ENCODE data around the gene RHBDL1.

Gene RHBDL1

DNA sequence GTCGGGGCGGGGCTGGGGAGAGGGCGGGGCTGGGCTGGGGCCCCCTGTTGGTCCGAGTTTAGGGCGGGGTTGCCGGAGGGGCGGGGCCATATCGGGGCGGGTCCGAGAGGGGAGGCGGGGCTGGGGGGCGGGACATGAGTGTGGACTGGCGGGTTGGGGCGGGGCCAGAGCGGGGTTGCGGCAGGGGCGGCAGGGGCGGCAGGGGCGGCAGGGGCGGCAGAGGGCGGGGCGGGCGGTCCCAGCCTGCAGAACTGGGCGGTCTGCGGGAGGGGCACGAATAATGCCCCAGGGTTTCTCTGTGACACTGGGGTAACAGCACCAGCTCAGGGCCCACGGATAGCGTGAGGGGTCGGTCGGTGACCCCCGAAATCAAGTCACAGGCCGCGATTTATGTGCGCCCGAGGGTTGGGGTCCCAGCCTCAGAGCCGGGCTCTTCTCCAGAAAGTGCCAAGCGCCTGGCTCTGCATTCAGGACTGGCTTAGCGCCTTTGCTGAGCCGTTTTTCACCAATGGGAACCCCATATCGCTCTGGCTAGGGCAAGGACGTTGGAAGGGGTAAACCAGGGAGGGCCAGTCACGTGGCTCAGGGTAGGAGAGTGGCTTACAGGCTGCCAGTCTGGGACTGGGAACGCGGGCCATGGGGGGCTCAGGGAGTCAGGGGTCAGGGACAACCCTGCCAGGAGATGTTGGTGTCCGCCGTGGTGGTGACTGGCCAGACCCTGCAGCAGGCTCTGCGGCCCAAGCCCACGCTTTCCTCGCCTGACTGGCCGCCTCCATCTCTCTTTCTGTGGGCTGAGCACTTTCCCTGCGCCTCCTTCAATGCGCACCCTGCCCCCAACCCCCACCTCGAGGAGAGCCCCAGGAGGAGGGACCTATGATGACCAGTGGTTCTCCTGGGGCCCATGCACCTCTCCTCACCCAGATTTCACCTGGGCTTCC, 38.1 kb upstream of the RHBDL1 start:
- peak; percentile 89 for DNase-seq

- DNase-seq, result no peak
Measured at GRCh38 chr16:638034-638543, 37.4 kb upstream of the RHBDL1 start.

GRCh38 chr16:638836-639235, 36.6 kb upstream of the RHBDL1 start:
- DNase-seq, result no peak

GRCh38 chr16:640614-641013, 34.9 kb upstream of the RHBDL1 start:
- DNase-seq, result no peak

GRCh38 chr16:641326-642188, 33.9 kb upstream of the RHBDL1 start, which contains the start of gene MCRIP2:
Gene MCRIP2 (plus strand): TSS chr16:641828. CDS start chr16:641992, 164 bp downstream.
- DNase-seq, result peak; percentile 72

- peak; percentile 33 for DNase-seq
Measured at GRCh38 chr16:642189-643049, 33.1 kb upstream of the RHBDL1 start.

DNA sequence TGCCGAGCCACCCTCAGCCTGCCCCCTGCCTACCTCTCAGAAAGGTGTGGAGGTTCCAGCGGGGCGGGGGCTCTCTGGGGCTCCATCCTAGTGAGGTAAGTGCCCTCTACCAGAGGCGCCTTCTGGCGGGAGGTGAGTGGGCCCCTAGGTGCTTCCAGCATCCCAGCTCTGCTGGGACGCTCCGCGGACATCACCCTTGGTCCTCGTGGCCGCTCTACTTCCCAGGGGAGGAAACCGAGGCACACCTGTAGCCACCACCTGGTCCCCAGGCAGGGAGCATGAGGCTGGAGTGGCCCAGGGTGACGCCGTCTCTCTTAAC, 32.5 kb upstream of the RHBDL1 start:
- DNase-seq, result no peak

DNA sequence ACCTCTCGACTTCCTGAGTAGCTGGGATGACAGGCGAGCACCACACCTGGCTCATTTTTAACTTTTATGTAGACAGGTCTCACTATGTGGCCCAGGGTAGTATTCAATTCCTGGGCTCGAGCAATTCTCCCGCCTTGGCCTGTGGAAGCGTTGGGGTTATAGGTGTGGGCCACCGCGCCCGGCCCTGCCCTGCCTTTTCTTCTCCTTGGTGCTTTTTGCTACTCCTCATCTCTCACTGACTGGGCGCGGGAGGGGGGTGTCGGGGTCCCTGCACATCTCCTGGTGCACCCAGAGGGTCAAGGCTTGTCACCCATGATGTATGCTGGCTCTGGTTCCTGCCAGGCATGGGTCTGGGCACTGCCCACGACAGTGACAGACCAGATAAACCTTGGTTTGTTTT, 30.9 kb upstream of the RHBDL1 start:
- no peak for DNase-seq

DNA sequence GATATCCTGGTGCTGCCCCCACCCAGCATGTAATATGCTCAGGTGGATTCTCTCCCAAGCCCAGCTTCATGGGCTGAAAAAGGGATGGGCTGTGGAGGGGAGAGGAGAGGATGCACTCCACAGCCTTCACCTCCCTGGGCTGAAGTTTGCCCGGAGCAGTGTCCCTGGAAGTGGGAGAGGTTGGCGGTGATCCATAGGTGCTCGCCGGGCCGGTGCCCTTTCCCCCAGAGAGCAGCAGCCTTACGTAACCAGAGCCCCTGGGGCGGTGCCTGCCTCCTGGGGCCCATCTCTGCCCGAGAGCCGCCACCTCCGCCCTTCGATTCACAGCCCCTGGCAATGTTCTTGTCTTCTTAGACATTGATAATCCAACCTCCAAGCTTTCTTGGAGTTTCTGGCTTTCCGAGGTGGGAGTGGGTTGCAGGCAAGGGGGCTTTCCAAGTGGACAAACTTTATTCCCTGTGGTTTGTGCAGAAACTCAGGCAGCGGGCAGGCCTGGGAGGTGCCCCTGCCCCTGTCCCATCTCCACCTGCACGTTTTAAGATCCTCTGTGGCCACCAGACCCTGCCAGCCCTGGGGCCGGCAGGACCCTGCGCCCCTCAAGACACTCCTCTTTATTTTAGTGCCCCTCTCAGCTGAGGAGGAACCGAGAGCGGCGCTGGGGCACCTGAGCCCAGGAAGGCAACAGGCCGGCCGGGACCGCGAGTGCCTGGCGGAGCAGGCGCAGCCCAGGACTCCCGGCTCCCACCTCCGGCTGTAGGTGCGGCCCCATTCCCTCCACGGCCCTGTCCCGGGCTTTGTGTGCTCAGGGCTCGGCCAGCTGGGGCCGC, 29.4 kb upstream of the RHBDL1 start:
- no peak for DNase-seq

DNA sequence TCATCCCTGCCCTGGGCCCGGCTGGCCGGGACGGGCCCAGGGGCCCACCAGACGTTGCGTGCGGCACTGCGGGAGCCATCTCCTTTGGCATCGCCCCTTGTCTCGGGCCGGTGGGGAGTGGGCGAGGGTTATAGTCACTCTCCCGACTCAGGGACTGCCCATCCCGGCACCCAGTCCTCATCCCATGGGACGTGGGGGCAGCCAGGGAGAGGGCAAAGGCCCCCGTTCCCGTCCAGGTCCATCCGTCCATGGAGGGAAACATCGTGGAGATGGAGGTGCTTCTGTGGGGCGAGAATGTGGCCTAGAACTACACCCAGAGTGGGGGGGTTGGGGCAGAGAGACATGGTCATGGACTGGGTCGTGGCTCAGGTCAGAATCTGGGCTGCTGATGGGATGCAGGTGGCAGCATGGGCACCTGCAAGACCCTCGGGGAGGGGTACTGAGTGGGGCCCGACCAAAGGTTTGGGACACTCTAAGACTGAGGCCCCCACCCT, 28.7 kb upstream of the RHBDL1 start:
- DNase-seq, result no peak

- no peak for DNase-seq
Measured at GRCh38 chr16:647173-647902, 28.1 kb upstream of the RHBDL1 start.

- DNase-seq, result peak; percentile 45
Measured at GRCh38 chr16:648071-648780, 27.2 kb upstream of the RHBDL1 start.

DNA sequence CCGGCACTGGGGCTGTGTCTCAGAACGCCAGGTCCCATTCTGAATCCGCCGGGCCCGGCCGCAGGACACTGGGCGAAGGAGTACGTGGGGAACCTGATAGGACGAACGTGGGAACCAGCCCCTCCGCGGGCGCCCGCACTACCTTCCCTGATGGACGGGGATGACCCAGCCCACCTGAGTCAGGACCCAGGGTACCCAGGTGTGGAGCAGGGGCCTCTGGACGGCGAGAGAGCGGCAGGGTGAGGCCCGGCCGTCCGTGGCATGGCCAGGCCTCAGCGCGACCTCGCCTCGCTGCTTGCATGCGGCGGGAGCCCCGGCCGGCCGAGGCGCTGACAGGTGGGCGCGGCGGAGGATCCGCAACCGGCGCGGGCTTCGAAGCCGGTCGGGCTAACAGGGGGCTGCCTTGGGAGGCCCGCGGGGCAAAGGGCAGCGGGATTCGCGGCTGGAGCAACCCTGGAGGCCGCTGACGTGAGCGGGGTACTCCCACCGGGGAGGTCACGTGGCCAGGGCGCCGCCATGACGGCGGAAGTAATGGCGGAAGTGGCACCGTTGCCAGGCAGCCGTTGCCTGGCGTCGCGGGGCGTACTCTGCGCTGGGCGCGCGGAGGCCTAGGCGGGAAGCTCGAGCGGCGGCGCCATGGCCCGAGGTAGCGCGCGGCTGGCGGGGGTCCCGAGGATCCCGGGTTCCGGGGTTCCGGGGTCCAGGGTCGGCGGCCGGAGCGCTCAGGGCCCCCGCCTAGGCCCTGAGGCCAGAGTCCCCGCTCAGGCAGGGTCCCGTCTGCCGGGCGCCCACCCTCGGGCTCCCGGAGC, 26.5 kb upstream of the RHBDL1 start, which contains the start of gene WDR90:
Gene WDR90, plus strand, starts transcription at position 585 of the 809 bp plus-strand sequence. Its CDS starts 52 bp downstream, at position 637.
- peak; percentile 90 for DNase-seq

GRCh38 chr16:649631-650030, 25.8 kb upstream of the RHBDL1 start:
- DNase-seq, result no peak

DNA sequence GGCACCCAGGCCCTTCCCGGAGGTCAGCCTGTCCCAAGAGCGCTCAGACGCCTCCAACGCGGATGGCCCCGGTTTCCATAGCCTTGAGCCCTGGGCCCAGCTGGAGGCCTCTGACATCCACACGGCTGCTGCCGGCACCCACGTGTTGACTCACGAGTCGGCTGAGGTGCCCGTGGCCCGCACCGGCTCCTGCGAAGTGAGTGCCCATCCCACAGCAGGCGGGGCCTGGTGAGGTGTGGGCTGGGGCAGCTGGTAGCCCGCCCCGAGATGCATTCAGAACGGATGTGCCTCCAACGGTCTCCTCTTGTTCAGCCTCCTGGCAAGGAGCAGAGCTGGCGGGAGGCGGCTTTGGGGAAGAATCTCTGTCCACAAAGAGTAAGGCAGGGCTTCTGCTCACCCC, 23.6 kb upstream of the RHBDL1 start:
- DNase-seq, result no peak

DNA sequence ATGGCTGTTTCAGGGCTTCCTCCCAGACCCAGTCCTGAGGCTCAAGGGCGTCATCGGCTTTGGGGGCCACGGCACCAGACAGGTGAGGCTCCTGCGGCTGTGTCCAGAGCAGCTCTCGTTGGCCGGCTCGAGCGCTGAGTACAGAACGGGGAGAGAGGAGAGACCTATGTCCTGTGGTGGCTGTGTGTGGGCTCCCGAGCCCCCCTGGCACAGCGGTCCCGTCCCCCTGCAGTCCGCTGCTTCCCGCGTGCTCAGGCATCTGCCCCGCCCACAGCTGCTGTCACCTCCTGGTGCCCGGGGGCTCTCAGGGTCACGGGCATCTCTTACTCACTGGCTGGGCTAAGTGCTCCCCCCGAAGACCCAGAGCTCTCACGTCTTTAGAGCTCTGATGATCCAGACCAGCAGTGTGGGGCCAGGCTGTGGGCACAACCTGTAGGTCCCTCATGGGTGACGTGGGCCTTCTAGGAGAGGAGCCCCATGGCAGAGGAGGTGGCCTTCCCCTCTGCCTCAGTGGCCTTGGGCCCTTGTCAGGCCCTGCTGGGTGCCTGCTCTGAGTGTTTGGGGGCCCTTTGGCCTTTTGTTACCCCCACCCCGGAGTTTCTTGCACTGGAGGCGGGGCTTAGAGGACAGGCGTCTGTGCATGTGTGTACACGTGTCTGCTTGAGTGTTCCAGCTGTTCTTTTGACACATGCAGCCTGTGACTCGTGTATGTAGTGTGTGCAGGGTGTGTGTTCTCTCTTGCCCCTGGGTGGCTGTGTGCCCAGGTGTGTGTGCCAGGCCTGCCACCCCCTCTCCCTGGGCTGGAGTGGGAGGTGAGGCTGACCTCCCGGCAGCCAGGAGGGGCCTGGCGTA, 22.8 kb upstream of the RHBDL1 start:
- no peak for DNase-seq

DNA sequence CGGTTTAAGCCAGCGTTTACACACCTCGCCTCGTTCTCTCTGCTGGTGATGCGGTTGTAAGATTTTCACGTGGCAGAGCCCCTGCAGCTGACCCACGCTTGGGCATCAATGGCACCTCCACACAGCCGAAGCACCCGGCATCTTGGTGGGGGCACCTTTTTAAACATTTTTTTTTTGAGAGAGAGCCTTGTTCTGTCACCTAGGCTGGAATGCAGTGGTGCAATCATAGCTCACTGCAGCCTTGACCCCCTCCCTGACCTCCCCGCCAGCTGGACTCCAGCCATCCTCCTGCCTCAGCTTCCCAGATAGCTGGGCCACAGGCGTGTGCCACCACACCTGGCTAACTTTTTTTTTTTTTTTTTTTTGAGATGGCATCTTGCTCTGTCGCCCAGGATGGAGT, 21.4 kb upstream of the RHBDL1 start:
- no peak for DNase-seq

DNA sequence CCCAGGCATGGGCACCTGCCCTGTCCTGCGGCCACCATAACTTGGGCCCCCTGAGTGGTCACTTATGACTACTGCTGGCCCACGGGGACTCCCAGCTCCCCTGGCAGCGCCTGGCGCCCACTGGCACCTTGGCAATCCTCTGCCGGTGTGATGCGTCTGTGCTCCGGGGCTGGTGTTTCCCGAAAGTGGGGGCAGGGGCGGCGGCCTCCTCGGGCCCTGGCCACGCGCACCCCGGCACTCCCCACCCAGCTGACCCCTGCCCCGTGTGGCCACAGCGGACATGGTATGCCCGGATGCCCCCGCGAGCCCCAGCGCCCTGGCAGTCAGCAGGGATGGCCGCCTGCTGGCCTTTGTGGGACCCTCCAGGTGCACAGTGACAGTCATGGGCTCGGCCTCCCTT, 18.0 kb upstream of the RHBDL1 start:
- no peak for DNase-seq

Measured in CD4-positive, alpha-beta T cell treated with Interleukin-12 subunit alpha and Interleukin-12 subunit beta, for 1 hour (primary cell).